Activated naive CD4-positive, alpha-beta T cell treated with anti-CD3 and anti-CD28 coated beads, Interleukin-2, amount 10 ng/mL, durations not matched to agents 7 days and 5 days (primary cell): ENCODE data around the gene ACP6.
A peak's percentile ranks its signal among the peaks of the same experiment; 100 is the strongest.
"Not testable (repeated sequence)": the region's sequence is repeated elsewhere in the genome, so short reads cannot be mapped to it uniquely, and the experiment has no call there.

ENCODE experiments used
- CTCF ChIA-PET: fragments of 350-600 bp; sonication (Branson Sonifier 250); formaldehyde crosslinking; loops from one replicate; lab custom pipeline; 2021; ENCODE audit warnings: antibody characterized with exemption; lab: Charles Lee
- DNase-seq: peaks from one replicate; pipeline ENCODE4 v3.0.0-alpha.2; 2020
- H3K27ac Mint-ChIP-seq: one replicate; pipeline ENCODE4 v1.8.0; 2021; ENCODE audit warnings: mild to moderate bottlenecking, moderate library complexity, mixed read lengths
- H3K27me3 Mint-ChIP-seq: one replicate; pipeline ENCODE4 v1.8.0; 2021; ENCODE audit warnings: mild to moderate bottlenecking, mixed read lengths
- H3K36me3 Mint-ChIP-seq: one replicate; pipeline ENCODE4 v1.8.0; 2021; ENCODE audit warnings: mixed read lengths
- H3K4me1 Mint-ChIP-seq: one replicate; pipeline ENCODE4 v1.8.0; 2021; ENCODE audit warnings: mixed read lengths
- H3K4me3 Mint-ChIP-seq: one replicate; pipeline ENCODE4 v1.8.0; 2021; ENCODE audit warnings: mild to moderate bottlenecking, moderate library complexity, mixed read lengths
- H3K9me3 Mint-ChIP-seq: one replicate; pipeline ENCODE4 v1.8.0; 2021; ENCODE audit warnings: mixed read lengths

ACP6 gene

GRCh38 chr1:147624011-147624410 is 46.3 kb downstream of the ACP6 start:
- Mint-ChIP-seq H3K27me3 (no peaks in the 10 kb centered on the region), H3K27ac (no peak overlapping the region), H3K36me3 (peaks cover 10% of the 10 kb centered on the region), H3K4me3 (no peak overlapping the region), H3K9me3 (no peaks in the 10 kb centered on the region), H3K4me1 (peaks cover 14% of the 10 kb centered on the region)
- CTCF ChIA-PET, result no interaction called here
- no peak for DNase-seq

- no peak overlapping the region for H3K4me3 Mint-ChIP-seq
- CTCF ChIA-PET, result interaction anchor here (1.0 kb wide), 1 partner anchor 72 kb away, joined by 3 read pairs; no protein-coding TSS in a partner anchor
Observed at GRCh38 chr1:147622731-147623130, 47.6 kb downstream of the ACP6 start.

GRCh38 chr1:147620543-147620942 is 49.8 kb downstream of the ACP6 start:
- H3K27me3 Mint-ChIP-seq, result no peaks in the 10 kb centered on the region
- CTCF ChIA-PET, result no interaction called here
- peak overlapping the region; percentile 39 for H3K27ac Mint-ChIP-seq
- peaks cover 22% of the 10 kb centered on the region for H3K4me1 Mint-ChIP-seq
- H3K4me3 Mint-ChIP-seq, result no peak overlapping the region
- no peaks in the 10 kb centered on the region for H3K9me3 Mint-ChIP-seq
- peaks cover 26% of the 10 kb centered on the region for H3K36me3 Mint-ChIP-seq
- DNase-seq, result no peak

More at GRCh38 chr1:147622731-147623130, 47.6 kb downstream of the ACP6 start:
- Mint-ChIP-seq H3K4me1 (peaks cover 20% of the 10 kb centered on the region), H3K36me3 (peaks cover 17% of the 10 kb centered on the region), H3K27ac (no peak overlapping the region), H3K9me3 (no peaks in the 10 kb centered on the region), H3K27me3 (no peaks in the 10 kb centered on the region)
- no peak for DNase-seq

- Mint-ChIP-seq H3K4me1 (peaks cover 22% of the 10 kb centered on the region), H3K4me3 (no peak overlapping the region), H3K27me3 (no peaks in the 10 kb centered on the region), H3K27ac (no peak overlapping the region), H3K9me3 (no peaks in the 10 kb centered on the region), H3K36me3 (peaks cover 27% of the 10 kb centered on the region)
- no peak for DNase-seq
- CTCF ChIA-PET, result no interaction called here
Observed at GRCh38 chr1:147619741-147620140, 50.6 kb downstream of the ACP6 start.

- Mint-ChIP-seq H3K4me1 (peaks cover 22% of the 10 kb centered on the region), H3K4me3 (no peak overlapping the region), H3K27ac (peak overlapping the region; percentile 51), H3K36me3 (peaks cover 33% of the 10 kb centered on the region), H3K9me3 (no peaks in the 10 kb centered on the region), H3K27me3 (no peaks in the 10 kb centered on the region)
- CTCF ChIA-PET, result no interaction called here
- no peak for DNase-seq
Observed at GRCh38 chr1:147618771-147619170, 51.6 kb downstream of the ACP6 start.

DNA sequence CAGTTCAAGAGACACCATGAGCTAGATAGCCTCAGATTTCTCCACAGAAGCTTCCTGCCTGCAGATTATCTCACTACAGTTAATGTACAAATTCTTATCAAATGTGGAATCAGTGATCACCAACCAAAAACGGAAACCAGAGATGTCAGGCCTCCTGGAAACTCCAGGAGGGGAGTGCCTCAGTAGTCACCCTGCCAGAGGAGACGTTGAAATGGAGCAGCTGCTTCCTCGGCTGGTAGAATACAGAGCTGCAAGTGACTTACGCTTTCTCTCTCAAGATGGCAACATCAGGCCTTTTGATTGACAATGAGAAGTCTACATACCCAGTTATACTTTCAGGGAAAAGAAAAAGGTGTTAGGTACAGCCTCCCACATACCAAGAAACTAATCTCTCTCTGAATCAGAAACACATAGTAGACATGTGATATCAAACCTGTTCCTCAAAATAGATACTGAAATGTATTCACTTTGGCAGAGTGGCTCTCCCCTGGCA is 52.2 kb downstream of the ACP6 start:
- Mint-ChIP-seq H3K4me1 (peaks cover 22% of the 10 kb centered on the region), H3K4me3 (no peak overlapping the region), H3K36me3 (peaks cover 36% of the 10 kb centered on the region), H3K9me3 (no peaks in the 10 kb centered on the region), H3K27ac (peak overlapping the region; percentile 51), H3K27me3 (no peaks in the 10 kb centered on the region)
- peak; percentile 66 for DNase-seq
- CTCF ChIA-PET, result interaction anchor here (0.8 to 1.0 kb wide), 2 partner anchors 9 to 11 kb away, joined by 3 read pairs; no protein-coding TSS in a partner anchor

DNA sequence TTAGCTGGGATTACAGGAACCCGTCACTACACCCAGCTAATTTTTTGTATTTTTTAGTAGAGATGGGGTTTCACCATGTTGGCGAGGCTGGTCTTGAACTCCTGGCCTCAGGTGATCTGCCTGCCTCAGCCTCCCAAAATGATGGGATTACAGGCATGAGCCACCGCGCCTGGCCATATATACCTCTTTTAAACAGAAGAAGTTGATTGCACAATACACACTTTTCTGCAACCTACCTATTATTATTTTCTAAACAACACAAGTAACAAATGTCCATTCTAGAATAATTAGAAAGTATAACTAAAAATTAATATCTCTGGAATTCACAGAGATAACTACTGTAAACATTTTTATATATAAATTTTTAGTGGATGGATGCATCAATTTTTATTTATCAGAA is 55.4 kb downstream of the ACP6 start:
- H3K9me3 Mint-ChIP-seq, H3K27ac Mint-ChIP-seq, DNase-seq, H3K4me3 Mint-ChIP-seq, H3K27me3 Mint-ChIP-seq, CTCF ChIA-PET: not testable (repeated sequence)
- Mint-ChIP-seq H3K36me3 (peaks cover 37% of the 10 kb centered on the region), H3K4me1 (peaks cover 20% of the 10 kb centered on the region)

- H3K4me3 Mint-ChIP-seq, result no peak overlapping the region
- H3K4me1 Mint-ChIP-seq, result peaks cover 15% of the 10 kb centered on the region
- H3K27me3 Mint-ChIP-seq, result no peaks in the 10 kb centered on the region
- H3K36me3 Mint-ChIP-seq, result peaks cover 32% of the 10 kb centered on the region
- no peak overlapping the region for H3K27ac Mint-ChIP-seq
- CTCF ChIA-PET, result no interaction called here
- H3K9me3 Mint-ChIP-seq, result no peaks in the 10 kb centered on the region
- DNase-seq, result no peak
Observed at GRCh38 chr1:147613506-147613905, 56.8 kb downstream of the ACP6 start.

DNA sequence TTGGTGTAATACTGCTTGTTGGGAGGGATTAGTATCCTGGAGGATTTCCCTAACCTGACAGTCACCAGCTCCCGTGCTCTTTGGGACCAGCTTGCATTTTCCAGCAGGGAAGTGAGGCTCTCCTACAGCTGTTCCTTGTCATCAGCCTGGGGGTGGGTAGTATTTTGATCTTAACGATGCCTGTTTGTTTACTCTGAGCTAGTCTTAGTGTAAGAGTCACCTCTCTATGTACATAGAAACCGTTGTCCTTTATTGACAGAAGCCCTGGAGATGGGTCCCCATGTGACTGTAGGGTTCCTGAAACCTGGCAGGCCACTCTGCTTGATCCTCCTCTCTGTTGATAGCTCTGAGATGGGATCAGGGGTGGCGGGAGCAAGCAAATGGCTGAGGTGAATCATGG is 58.0 kb downstream of the ACP6 start:
- Mint-ChIP-seq H3K4me1 (peaks cover 4% of the 10 kb centered on the region), H3K9me3 (no peaks in the 10 kb centered on the region), H3K4me3 (no peak overlapping the region), H3K27me3 (no peaks in the 10 kb centered on the region), H3K36me3 (peaks cover 34% of the 10 kb centered on the region), H3K27ac (no peak overlapping the region)
- no peak for DNase-seq
- CTCF ChIA-PET, result interaction anchor here (0.6 kb wide), 1 partner anchor 31 kb away, joined by 4 read pairs; no protein-coding TSS in a partner anchor

GRCh38 chr1:147611586-147611985 is 58.7 kb downstream of the ACP6 start:
- CTCF ChIA-PET, result no interaction called here
- Mint-ChIP-seq H3K4me1 (no peaks in the 10 kb centered on the region), H3K27me3 (no peaks in the 10 kb centered on the region), H3K36me3 (peaks cover 37% of the 10 kb centered on the region), H3K4me3 (no peak overlapping the region), H3K9me3 (no peaks in the 10 kb centered on the region), H3K27ac (no peak overlapping the region)
- no peak for DNase-seq

DNA sequence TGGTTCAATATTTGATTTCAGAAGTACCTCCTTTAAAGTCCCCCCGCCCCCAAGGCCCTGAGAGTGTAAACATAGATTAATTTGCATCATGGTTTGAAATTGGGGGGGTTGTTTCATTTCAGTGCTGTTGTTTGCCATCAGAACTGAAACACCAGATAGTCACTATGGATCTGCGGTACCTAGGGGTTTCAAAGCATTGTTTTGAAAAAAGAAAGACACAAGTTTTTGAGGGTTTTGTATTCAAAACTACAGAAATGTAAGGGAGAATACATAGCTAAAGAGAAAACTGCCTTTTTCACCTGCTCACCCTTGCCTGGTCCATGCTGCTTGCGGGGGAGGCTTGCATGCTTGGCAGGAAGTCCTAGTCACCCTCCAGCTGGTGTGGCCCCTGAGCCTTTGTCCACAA is 59.3 kb downstream of the ACP6 start:
- CTCF ChIA-PET, result interaction anchor here (0.9 kb wide), 1 partner anchor 16 kb away, joined by 3 read pairs; no protein-coding TSS in a partner anchor
- peaks cover 36% of the 10 kb centered on the region for H3K36me3 Mint-ChIP-seq
- no peak overlapping the region for H3K27ac Mint-ChIP-seq
- no peaks in the 10 kb centered on the region for H3K4me1 Mint-ChIP-seq
- no peaks in the 10 kb centered on the region for H3K27me3 Mint-ChIP-seq
- H3K4me3 Mint-ChIP-seq, result no peak overlapping the region
- no peak for DNase-seq
- no peaks in the 10 kb centered on the region for H3K9me3 Mint-ChIP-seq

DNA sequence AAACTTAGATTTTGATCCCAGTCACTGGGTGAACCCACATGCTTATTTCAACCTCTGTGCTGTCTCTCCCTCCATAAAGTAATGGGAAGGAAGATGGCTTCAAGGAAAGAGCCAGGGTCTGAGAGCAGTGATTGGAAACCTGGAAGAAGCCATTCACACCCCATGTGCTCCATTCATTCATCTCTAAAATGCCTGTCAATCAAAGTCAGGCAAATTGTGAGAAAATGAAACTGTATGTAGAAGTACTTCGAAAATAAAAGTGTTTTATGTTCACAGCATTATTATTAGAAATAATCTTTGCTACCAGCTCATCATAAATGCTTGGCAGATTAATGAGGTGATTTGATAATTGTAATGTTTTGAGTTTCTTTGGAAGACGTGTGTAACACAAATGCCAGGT is 61.0 kb downstream of the ACP6 start:
- H3K27me3 Mint-ChIP-seq, result no peaks in the 10 kb centered on the region
- CTCF ChIA-PET, result interaction anchor here (0.6 kb wide), 1 partner anchor 284 kb away, joined by 3 read pairs; no protein-coding TSS in a partner anchor
- no peak for DNase-seq
- H3K4me3 Mint-ChIP-seq, result no peak overlapping the region
- no peak overlapping the region for H3K27ac Mint-ChIP-seq
- peaks cover 33% of the 10 kb centered on the region for H3K36me3 Mint-ChIP-seq
- no peaks in the 10 kb centered on the region for H3K9me3 Mint-ChIP-seq
- H3K4me1 Mint-ChIP-seq, result no peaks in the 10 kb centered on the region

- DNase-seq, result no peak
- Mint-ChIP-seq H3K27me3 (no peaks in the 10 kb centered on the region), H3K4me3 (no peak overlapping the region), H3K27ac (no peak overlapping the region), H3K4me1 (no peaks in the 10 kb centered on the region), H3K9me3 (no peaks in the 10 kb centered on the region), H3K36me3 (peaks cover 29% of the 10 kb centered on the region)
- CTCF ChIA-PET, result interaction anchor here (0.6 kb wide), 1 partner anchor 17 kb away, joined by 3 read pairs; no protein-coding TSS in a partner anchor
Observed at GRCh38 chr1:147608596-147608995, 61.7 kb downstream of the ACP6 start.

DNA sequence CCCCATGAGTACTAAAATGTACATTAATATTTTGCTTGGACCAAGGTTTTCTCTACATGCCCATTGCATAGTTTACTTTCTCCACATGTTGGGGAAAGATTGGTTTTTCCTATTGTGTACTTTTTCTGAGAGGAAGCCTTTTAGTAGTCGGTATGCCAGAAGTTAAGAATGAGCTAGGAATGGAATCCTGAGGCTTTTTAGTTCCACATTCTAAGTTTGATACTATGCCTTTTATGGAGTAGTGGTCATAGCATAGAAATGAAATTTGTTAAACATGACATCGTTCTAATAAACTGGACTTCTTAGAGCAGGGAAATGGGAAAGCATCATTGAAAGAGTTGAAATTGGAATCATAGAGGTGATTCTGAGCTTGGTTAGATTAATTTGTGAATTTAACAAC is 64.7 kb downstream of the ACP6 start:
- H3K4me3 Mint-ChIP-seq, result no peak overlapping the region
- CTCF ChIA-PET, result interaction anchor here (1.2 kb wide), 1 partner anchor 36 kb away, joined by 3 read pairs; no protein-coding TSS in a partner anchor
- no peak overlapping the region for H3K27ac Mint-ChIP-seq
- no peak for DNase-seq
- no peaks in the 10 kb centered on the region for H3K9me3 Mint-ChIP-seq
- H3K27me3 Mint-ChIP-seq, result no peaks in the 10 kb centered on the region
- peaks cover 14% of the 10 kb centered on the region for H3K4me1 Mint-ChIP-seq
- peaks cover 18% of the 10 kb centered on the region for H3K36me3 Mint-ChIP-seq

GRCh38 chr1:147603986-147604385 is 66.3 kb downstream of the ACP6 start:
- Mint-ChIP-seq H3K4me3 (no peak overlapping the region), H3K27me3 (peaks cover 6% of the 10 kb centered on the region)
- CTCF ChIA-PET, result interaction anchor here (0.7 to 0.9 kb wide), 2 partner anchors 86 to 107 kb away, joined by 3 read pairs; no protein-coding TSS in a partner anchor

More at GRCh38 chr1:147603986-147604385, 66.3 kb downstream of the ACP6 start:
- peaks cover 18% of the 10 kb centered on the region for H3K4me1 Mint-ChIP-seq
- H3K36me3 Mint-ChIP-seq, result peaks cover 18% of the 10 kb centered on the region
- no peak for DNase-seq
- no peak overlapping the region for H3K27ac Mint-ChIP-seq
- H3K9me3 Mint-ChIP-seq, result no peaks in the 10 kb centered on the region
